Measurements from ENCODE around the gene ELMO1. TPM values are rescaled to one million over a fixed set of nuclear protein-coding genes. Genes with fewer than 3 reads are reported as not detected.

Gene ELMO1
- polyA plus RNA-seq, 1 experiment = not detected

DNA sequence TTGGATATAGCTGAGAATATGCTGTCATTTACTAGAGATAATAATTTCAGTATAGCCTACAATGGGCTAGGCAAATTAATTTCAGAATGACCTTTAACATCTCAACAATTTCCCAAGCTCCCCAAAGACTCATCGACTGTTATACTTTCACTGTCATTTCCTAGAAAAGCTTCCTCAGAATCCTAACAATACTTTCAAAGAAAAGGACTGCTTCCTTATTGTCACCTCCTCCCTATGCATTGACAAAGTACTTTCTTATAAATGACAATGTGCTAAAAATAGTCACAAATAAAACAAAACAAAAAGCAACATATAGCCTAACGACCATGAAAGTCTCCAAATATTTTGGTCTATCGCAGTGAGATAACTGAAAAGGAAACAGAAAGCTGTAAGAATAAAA is 272.6 kb downstream of the ELMO1 start:
- ChIA-PET CTCF (interaction anchor here (0.7 to 2.0 kb wide), 2 partner anchors 190 to 208 kb away, joined by 3 to 10 read pairs; no protein-coding TSS in a partner anchor), POLR2A (interaction anchor here (0.7 kb wide), 1 partner anchor 32 kb away, joined by 4 read pairs; no protein-coding TSS in a partner anchor)
- no peak for DNase-seq (ENCODE audit: low read depth)
- TF ChIP-seq, protein P1, sequence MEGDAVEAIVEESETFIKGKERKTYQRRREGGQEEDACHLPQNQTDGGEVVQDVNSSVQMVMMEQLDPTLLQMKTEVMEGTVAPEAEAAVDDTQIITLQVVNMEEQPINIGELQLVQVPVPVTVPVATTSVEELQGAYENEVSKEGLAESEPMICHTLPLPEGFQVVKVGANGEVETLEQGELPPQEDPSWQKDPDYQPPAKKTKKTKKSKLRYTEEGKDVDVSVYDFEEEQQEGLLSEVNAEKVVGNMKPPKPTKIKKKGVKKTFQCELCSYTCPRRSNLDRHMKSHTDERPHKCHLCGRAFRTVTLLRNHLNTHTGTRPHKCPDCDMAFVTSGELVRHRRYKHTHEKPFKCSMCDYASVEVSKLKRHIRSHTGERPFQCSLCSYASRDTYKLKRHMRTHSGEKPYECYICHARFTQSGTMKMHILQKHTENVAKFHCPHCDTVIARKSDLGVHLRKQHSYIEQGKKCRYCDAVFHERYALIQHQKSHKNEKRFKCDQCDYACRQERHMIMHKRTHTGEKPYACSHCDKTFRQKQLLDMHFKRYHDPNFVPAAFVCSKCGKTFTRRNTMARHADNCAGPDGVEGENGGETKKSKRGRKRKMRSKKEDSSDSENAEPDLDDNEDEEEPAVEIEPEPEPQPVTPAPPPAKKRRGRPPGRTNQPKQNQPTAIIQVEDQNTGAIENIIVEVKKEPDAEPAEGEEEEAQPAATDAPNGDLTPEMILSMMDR (IDR thresholded peaks at IDR 0.05; ENCODE audit: insufficient read depth, low read depth, low read length) = no peak
- H3K36me3 ChIP-seq (ENCODE audit: control insufficient read depth, insufficient read depth, low read length) = no peaks in the 10 kb centered on the region
- no peak overlapping the region for H3K4me3 ChIP-seq (ENCODE audit: low read depth, low read length)
- H3K27me3 ChIP-seq (ENCODE audit: control insufficient read depth, insufficient read depth, low read length) = no peaks in the 10 kb centered on the region

DNA sequence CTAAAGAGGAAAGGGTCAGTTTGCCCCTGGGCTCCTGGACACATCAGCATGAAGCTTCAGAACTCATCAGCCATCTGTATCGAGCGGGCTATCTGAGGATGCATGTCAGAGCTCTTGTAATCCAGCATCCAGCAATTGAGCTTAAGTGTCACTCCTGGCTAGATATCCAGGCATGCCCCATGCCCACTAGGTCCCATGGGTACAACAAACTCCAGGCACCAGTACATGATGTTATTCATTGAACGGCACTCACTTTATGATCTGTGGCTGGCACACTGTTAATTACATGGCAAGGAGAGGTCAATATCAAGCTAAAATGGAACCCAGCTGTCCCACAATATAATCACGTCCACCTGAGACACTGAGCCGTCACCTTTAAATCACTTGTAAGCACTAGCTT is 274.2 kb downstream of the ELMO1 start:
- POLR2A ChIA-PET = no interaction called here

DNA sequence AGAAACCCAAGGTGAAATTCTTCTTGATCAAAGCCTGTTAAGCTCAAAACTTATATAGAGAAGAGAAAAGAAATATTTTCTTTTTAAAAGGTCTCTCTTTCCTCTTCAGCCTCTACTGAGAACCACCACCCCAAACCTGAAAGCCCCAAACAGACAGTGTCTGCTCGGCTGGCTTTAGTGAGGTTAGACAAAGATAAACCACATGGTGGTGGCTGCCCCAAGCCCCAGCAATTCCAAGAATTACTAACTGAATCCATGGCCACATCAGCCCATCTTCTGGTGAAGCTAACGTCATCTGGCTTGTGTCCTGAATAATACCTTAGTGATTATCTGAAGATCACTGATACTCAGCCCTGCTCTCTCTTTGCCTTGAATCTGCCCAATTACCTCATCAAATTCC is 275.0 kb downstream of the ELMO1 start:
- DNase-seq (ENCODE audit: low read depth) = no peak
- ChIA-PET CTCF (interaction anchor here (2.1 to 2.5 kb wide), 3 partner anchors 8 to 207 kb away, joined by 5 to 15 read pairs (median 10); no protein-coding TSS in a partner anchor), POLR2A (no interaction called here)
- TF ChIP-seq, protein P1 (IDR thresholded peaks at IDR 0.05; ENCODE audit: insufficient read depth, low read depth, low read length) = no peak
- Histone ChIP-seq H3K36me3 (ENCODE audit: control insufficient read depth, insufficient read depth, low read length) (no peaks in the 10 kb centered on the region), H3K4me3 (ENCODE audit: low read depth, low read length) (no peak overlapping the region), H3K27me3 (ENCODE audit: control insufficient read depth, insufficient read depth, low read length) (no peaks in the 10 kb centered on the region)

More for the DNA sequence above, 274.2 kb downstream of the ELMO1 start:
- no peaks in the 10 kb centered on the region for H3K27me3 ChIP-seq (ENCODE audit: control insufficient read depth, insufficient read depth, low read length)
- TF ChIP-seq, protein P1 (IDR thresholded peaks at IDR 0.05; ENCODE audit: insufficient read depth, low read depth, low read length) = no peak
- no peak overlapping the region for H3K4me3 ChIP-seq (ENCODE audit: low read depth, low read length)
- no peak for DNase-seq (ENCODE audit: low read depth)
- H3K36me3 ChIP-seq (ENCODE audit: control insufficient read depth, insufficient read depth, low read length) = no peaks in the 10 kb centered on the region
- CTCF ChIA-PET = interaction anchor here (2.1 kb wide), 2 partner anchors 188 to 208 kb away, joined by 5 to 10 read pairs; no protein-coding TSS in a partner anchor

DNA sequence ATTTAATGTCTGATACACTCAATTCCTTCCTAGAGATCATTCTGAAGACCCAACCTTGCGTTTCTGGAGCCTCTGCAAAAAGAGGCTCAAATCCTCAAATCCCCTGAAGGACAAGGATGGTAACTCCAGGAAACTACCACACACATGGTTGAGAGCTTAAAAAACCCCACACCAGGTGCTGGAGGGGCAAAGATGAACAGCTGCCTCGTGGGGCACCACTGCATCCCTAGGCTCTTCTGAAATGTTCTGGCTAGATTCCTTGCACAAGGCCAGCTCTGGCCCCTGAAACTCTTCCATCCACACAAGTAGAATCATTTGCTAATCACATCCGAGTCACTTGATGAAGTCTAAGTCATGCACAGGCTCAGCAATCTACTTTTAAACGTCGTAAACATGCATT is 286.6 kb downstream of the ELMO1 start:
- no peak for DNase-seq (ENCODE audit: low read depth)
- TF ChIP-seq, protein P1 (IDR thresholded peaks at IDR 0.05; ENCODE audit: insufficient read depth, low read depth, low read length) = no peak
- Histone ChIP-seq H3K4me3 (ENCODE audit: low read depth, low read length) (no peak overlapping the region), H3K36me3 (ENCODE audit: control insufficient read depth, insufficient read depth, low read length) (no peaks in the 10 kb centered on the region), H3K27me3 (ENCODE audit: control insufficient read depth, insufficient read depth, low read length) (no peaks in the 10 kb centered on the region)
- CTCF ChIA-PET = interaction anchor here (1.4 kb wide), 1 partner anchor 9 kb away, joined by 3 read pairs; no protein-coding TSS in a partner anchor
- POLR2A ChIA-PET = no interaction called here

DNA sequence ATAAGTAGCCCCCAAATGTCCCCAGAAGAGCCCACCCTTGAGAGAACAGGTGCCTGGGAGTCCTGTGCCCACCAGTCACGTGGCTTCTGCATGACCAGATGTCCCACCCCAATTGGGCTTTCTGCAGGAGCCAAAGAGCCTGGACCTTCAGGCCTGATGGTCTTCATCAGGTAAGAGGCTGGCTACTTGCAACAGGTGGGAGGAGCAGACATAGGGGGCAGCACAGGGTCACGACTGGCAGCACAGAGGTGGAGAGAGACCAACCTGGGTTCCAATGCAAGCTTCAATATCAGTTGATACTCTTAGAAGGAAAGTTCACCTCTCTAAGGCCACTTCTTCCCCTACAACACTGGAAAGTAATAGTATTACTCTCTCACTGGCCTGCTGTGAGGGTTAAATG is 288.0 kb downstream of the ELMO1 start:
- Histone ChIP-seq H3K4me3 (ENCODE audit: low read depth, low read length) (no peak overlapping the region), H3K36me3 (ENCODE audit: control insufficient read depth, insufficient read depth, low read length) (no peaks in the 10 kb centered on the region), H3K27me3 (ENCODE audit: control insufficient read depth, insufficient read depth, low read length) (no peaks in the 10 kb centered on the region)
- CTCF ChIA-PET = interaction anchor here (1.4 to 1.5 kb wide), 2 partner anchors 8 to 173 kb away, joined by 3 to 5 read pairs; no protein-coding TSS in a partner anchor
- TF ChIP-seq, protein P1 (IDR thresholded peaks at IDR 0.05; ENCODE audit: insufficient read depth, low read depth, low read length) = no peak
- POLR2A ChIA-PET = no interaction called here
- no peak for DNase-seq (ENCODE audit: low read depth)

All from BJ (cell line).